ENCODE results near the gene CPLANE2.
"Not testable (repeated sequence)": the region's sequence is repeated elsewhere in the genome, so short reads cannot be mapped to it uniquely, and the experiment has no call there.

Gene CPLANE2

DNA sequence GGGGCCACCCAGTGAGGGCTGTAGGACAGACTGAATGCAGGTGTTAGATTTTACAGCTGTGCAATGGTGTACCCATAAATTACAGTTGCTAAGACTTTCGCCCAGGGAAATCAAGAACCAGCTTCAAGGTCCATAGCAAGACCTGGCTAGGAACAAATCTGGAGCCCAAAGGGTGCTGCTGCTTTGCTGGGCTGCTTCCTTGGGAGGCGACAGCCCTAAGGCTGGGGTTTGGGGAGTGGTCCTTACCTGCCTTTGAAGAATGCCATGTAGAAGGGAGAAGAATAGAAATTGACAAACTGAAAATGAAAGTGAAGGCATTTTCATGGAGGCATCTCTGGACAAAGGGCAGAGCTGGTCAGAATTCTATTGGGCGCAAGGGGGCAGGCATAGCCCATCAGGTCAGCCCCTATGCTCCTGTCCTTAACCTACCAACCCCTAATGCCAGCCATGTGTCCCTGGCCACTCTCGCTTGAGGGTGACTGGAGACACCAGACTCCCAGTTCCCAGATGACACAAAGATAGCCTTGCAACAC lies 16.9 kb downstream of the CPLANE2 start:
- TF ChIP-seq, protein P1, sequence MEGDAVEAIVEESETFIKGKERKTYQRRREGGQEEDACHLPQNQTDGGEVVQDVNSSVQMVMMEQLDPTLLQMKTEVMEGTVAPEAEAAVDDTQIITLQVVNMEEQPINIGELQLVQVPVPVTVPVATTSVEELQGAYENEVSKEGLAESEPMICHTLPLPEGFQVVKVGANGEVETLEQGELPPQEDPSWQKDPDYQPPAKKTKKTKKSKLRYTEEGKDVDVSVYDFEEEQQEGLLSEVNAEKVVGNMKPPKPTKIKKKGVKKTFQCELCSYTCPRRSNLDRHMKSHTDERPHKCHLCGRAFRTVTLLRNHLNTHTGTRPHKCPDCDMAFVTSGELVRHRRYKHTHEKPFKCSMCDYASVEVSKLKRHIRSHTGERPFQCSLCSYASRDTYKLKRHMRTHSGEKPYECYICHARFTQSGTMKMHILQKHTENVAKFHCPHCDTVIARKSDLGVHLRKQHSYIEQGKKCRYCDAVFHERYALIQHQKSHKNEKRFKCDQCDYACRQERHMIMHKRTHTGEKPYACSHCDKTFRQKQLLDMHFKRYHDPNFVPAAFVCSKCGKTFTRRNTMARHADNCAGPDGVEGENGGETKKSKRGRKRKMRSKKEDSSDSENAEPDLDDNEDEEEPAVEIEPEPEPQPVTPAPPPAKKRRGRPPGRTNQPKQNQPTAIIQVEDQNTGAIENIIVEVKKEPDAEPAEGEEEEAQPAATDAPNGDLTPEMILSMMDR (IDR thresholded peaks at IDR 0.05; ENCODE audit: borderline replicate concordance, insufficient read depth, low read depth, low read length), result no peak
- no peak overlapping the region for H3K4me3 ChIP-seq (ENCODE audit: low read depth, low read length)

DNA sequence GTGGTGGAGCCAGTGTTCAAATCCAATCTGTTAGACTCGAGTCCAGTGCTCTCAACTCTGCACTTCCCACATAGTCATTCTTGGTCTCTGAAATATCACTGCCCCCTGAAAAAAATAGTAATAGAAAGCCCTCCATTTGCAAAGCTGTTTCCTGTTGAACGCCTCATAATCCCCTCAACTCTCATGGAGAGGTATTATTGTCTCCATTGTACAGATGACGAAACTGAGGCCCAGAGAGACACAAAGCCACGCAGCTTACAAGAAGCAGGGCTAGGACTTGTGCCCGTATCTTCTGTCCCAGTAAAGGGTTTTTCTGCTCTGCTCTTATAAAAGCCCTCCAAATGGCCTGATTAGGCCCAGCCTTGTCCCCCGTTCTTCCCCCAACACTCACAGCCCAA lies 18.3 kb downstream of the CPLANE2 start:
- TF ChIP-seq, protein P1 (IDR thresholded peaks at IDR 0.05; ENCODE audit: borderline replicate concordance, insufficient read depth, low read depth, low read length), result no peak
- H3K4me3 ChIP-seq (ENCODE audit: low read depth, low read length), result no peak overlapping the region

DNA sequence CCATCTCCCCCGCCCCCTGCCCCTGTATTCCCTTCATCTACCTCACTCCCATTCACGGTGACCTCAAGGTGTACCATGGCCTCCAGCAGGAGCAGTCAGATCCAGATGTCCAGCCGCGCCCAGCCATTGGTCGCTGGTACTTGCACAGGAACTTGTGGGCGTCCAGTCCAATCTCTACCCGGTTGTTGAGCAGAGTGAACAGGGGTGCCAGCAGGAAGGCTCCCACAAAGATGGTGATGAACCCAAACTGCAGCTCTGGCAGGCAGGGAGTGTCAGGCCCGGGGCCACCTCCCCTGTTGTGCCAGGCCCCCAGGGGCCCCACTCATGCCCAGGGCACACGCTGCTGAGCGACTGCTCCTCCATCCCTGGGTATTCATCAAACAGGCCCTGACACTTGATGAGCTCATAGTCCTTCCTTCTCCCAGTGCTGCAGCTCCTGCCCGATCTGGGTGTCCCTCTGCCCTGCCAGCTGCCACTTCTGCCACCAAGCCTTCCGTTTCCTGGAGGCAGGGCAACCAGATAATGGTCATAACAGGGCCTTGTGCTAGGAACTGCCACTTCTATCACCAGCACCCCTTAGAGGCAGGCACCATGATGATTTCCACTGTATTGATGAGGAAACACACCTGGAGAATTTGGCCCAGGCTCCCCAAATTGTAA lies 18.8 kb downstream of the CPLANE2 start:
- H3K4me3 ChIP-seq (ENCODE audit: low read depth, low read length), result no peak overlapping the region
- TF ChIP-seq, protein P1 (IDR thresholded peaks at IDR 0.05; ENCODE audit: borderline replicate concordance, insufficient read depth, low read depth, low read length), result no peak

DNA sequence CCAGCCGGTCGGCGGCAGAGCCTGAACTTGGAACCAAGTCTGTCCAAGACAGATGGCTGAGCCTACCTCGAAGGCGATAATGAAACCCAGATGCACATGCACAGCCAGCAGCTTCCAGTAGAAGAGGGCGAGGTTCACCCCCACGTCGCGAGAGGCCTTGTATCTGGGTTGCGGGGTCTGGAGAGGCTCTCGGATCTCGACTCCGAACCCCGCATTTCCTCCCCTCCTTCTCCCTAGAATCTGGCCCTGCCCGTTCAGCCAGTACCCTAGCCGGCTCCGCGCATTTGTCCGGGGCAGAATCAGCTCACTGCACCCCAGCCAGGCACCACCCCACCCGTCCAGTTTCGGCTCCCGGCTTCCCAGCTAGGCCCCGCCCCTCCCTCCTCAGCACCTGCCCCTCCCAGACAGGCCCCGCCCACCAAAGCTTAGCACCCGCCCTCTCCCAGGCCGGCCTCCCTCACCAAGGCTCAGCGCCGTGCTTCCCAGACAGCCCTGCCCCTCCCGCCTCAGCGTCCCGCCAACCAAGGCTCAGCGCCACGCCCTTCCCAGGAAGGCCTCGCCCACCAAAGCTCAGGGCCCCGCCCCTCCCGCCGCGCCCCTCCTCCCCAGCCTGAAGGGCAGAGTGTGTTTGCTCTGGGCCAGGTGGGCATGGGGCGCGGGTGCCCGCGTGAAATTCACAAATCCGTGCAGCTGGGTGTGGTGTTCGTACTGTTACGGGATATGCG lies 19.8 kb downstream of the CPLANE2 start:
- TF ChIP-seq, protein P1 (IDR thresholded peaks at IDR 0.05; ENCODE audit: borderline replicate concordance, insufficient read depth, low read depth, low read length), result no peak
- peak overlapping the region; percentile 37 for H3K4me3 ChIP-seq (ENCODE audit: low read depth, low read length)

DNA sequence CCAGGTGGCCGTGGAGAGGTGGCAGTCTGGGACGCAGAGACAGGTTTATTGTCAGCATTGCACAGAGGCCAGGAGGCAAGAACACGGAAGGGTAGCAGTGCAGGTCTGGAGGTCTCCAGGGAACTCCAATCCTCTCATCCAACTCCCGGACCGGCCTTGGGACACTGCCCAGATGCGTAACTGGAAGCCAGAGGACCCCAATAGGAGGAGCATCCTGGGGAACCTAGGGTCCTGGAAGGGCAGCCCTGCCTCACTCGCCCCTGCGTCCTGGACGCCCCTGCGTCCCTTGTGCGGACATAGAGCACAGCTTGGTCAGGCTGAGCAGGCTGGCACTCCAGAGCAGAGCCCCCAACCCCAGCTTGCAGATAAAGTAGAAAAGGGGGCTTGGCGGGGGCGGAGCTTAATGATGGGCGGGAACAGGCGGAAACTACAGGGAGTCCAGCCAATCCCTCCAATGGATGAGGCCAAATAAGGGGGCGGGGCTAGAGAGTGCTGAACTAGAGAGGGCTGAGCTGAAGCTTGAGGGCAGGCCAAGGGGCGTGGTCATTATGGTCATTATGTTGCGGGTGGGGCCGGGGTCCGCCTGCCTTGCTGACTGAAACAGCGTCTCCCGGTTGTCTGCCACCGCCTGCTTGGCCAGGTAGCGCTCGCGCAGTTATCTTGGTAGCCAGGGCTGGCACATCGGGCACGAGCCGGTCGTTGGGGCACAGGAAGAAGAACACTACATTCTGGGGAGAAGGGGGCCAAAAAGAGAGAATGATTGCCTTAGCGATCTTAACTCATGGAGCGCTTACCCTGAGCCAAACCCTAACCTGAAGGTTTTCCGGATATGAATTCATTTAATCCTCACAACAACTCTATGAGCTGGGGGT lies 20.9 kb downstream of the CPLANE2 start:
- TF ChIP-seq, protein P1 (IDR thresholded peaks at IDR 0.05; ENCODE audit: borderline replicate concordance, insufficient read depth, low read depth, low read length), result no peak
- H3K4me3 ChIP-seq (ENCODE audit: low read depth, low read length), result no peak overlapping the region

DNA sequence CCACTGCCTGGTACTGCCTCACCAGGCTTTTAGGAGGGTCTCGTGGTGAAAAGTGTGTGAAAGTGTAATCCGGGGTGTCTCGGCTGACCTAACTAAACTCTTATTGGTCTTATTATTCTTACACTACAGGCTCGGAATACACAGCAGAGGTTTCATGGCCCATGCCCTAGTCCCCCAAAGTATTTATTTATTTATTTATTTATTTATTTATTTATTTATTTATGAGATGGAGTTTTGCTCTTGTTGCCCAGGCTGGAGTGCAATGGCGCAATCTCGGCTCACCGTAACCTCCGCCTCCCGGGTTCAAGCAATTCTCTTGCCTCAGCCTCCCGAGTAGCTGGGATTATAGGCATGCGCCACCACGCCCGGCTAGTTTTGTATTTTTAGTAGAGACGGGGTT lies 21.7 kb downstream of the CPLANE2 start:
- not testable (repeated sequence) for H3K4me3 ChIP-seq (ENCODE audit: low read depth, low read length)

DNA sequence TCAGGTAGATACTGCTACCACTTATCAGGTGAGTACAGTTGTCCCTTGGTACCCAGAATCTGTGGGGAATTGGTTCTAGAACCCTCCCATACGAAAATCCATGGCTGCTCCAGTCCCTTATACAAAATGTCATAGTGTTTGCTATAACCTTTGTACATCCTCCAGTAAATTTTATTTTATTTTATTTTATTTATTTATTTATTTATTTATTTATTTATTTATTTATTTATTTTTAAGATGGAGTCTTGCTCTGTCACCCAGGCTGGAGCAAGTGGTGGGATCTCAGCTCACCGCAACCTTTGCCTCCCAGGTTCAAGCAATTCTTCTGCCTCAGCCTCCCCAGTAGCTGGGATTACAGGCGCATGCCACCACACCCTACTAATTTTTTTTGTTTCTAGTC lies 23.4 kb downstream of the CPLANE2 start:
- H3K4me3 ChIP-seq (ENCODE audit: low read depth, low read length), result not testable (repeated sequence)
